CD4-positive, alpha-beta T cell (primary cell): ENCODE measurements around the gene SARS2. TPM values are rescaled to one million over a fixed set of nuclear protein-coding genes. Genes with fewer than 3 reads are reported as not detected.

Source experiments
- ATAC-seq: fragments of 200-7000 bp; cut with Tn5 transposase; one replicate; pipeline ENCODE4 v1.10.0; 2022; ENCODE audit warnings: mild to moderate bottlenecking; ENCODE audit not compliant: poor library complexity
- CTCF ChIA-PET: fragments of 350-600 bp; sonication (Branson Sonifier 250); formaldehyde crosslinking; loops from one replicate; lab custom pipeline; 2021; ENCODE audit warnings: antibody characterized with exemption, inconsistent platforms; lab: Charles Lee
- POLR2A ChIA-PET: fragments of 350-600 bp; sonication (Branson Sonifier 250); formaldehyde crosslinking; loops from one replicate; lab custom pipeline; 2021; ENCODE audit warnings: antibody characterized with exemption, inconsistent platforms; lab: Charles Lee
- DNase-seq, 14 experiments: peaks; one replicate each; pipeline ENCODE4 v3.0.0-alpha.2; 2013 to 2020; ENCODE audit warnings: mixed read lengths in 2 of 14
- H3K27ac ChIP-seq, 2 donors: one replicate each; pipeline versions ENCODE4 v1.5.1 to v1.7.0; 2013; ENCODE audit warnings: low read length in 2 of 2, low read depth in 1 of 2, mild to moderate bottlenecking in 1 of 2
- H3K27me3 ChIP-seq, 2 experiments: 1 replicate in 1 of 2; 2 replicates in 1 of 2; pipeline versions ENCODE4 v1.6.1 to v1.7.0; 2013; ENCODE audit warnings: low read length in 2 of 2, control low read depth in 1 of 2, mild to moderate bottlenecking in 1 of 2, moderate library complexity in 1 of 2; ENCODE audit not compliant: insufficient read depth in 2 of 2, control insufficient read depth in 1 of 2
- H3K36me3 ChIP-seq: one replicate; pipeline ENCODE4 v1.6.1; 2013; ENCODE audit warnings: low read length, control low read depth; ENCODE audit not compliant: insufficient read depth
- H3K4me1 ChIP-seq: one replicate; pipeline ENCODE4 v1.6.1; 2013; ENCODE audit warnings: low read length, control low read depth; ENCODE audit not compliant: insufficient read depth
- H3K4me3 ChIP-seq: one replicate; pipeline ENCODE4 v1.5.1; 2013; ENCODE audit warnings: mild to moderate bottlenecking, low read length, moderate library complexity
- H3K9me3 ChIP-seq, 2 experiments: 1 replicate in 1 of 2; 2 replicates in 1 of 2; pipeline versions ENCODE4 v1.6.1 to v1.7.0; 2013; ENCODE audit warnings: low read length in 2 of 2, mild to moderate bottlenecking in 2 of 2, control low read depth in 1 of 2, moderate library complexity in 1 of 2; ENCODE audit not compliant: control insufficient read depth in 1 of 2, insufficient read depth in 1 of 2
- H3K27ac Mint-ChIP-seq: one replicate; pipeline ENCODE4 v1.8.0; 2020; ENCODE audit warnings: mixed read lengths
- H3K27me3 Mint-ChIP-seq: one replicate; pipeline ENCODE4 v1.8.0; 2021; ENCODE audit warnings: mixed read lengths
- H3K36me3 Mint-ChIP-seq: one replicate; pipeline ENCODE4 v1.8.0; 2021; ENCODE audit warnings: low read depth, mixed read lengths
- H3K4me1 Mint-ChIP-seq: one replicate; pipeline ENCODE4 v1.8.0; 2021; ENCODE audit warnings: low read depth, mixed read lengths
- H3K4me3 Mint-ChIP-seq: one replicate; pipeline ENCODE4 v1.8.0; 2020; ENCODE audit warnings: mild to moderate bottlenecking, mixed read lengths
- H3K9me3 Mint-ChIP-seq: one replicate; pipeline ENCODE4 v1.8.0; 2020; ENCODE audit warnings: mixed read lengths
- CTCF ChIP-seq: fragments of 200-600 bp; IDR thresholded peaks from one replicate; pipeline ENCODE4 v1.8.0; 2022; ENCODE audit warnings: antibody characterized with exemption, mild to moderate bottlenecking
- intact Hi-C, 2 experiments: fragments of 100-400 bp; cut with DNase I in 1 of 2; cut with micrococcal nuclease in 1 of 2; formaldehyde crosslinking; loops; one replicate each; pipeline versions ENCODE4 v1.15.1 to v1.9.0; 2023 to 2025; cut with DNase I, micrococcal nuclease
- total RNA-seq, 174 experiments: library from RNA in 2 of 174; stranded (reverse) in 2 of 174; gene quantifications; one replicate each; pipeline ENCODE4 v1.2.3 and lab custom pipeline; 2021 to 2026

Gene SARS2
- total RNA-seq, 2 experiments from 2014 or later: 18.7 to 22.8 TPM

GRCh38 chr19:38945562-38946228 is 15.1 kb upstream of the SARS2 start:
- peak in 1 of 14 experiments; percentile 40 for DNase-seq
- Histone ChIP-seq H3K4me3 (no peak overlapping the region), H3K9me3 (no peaks in the 10 kb centered on the region), H3K27me3 (peaks cover 0 to 3% of the 10 kb centered on the region in 2 experiments), H3K4me1 (peaks cover 23% of the 10 kb centered on the region), H3K36me3 (no peaks in the 10 kb centered on the region), H3K27ac (no peak overlapping the region)
- no peak overlapping the region for H3K27ac Mint-ChIP-seq
- no peak overlapping the region for H3K4me3 Mint-ChIP-seq
- ATAC-seq: no peak
- no peaks in the 10 kb centered on the region for H3K36me3 Mint-ChIP-seq
- CTCF ChIA-PET: no interaction called here
- TF ChIP-seq CTCF: no peak
- intact Hi-C loops: no loop called here
- H3K9me3 Mint-ChIP-seq: no peaks in the 10 kb centered on the region
- peaks cover 25% of the 10 kb centered on the region for H3K4me1 Mint-ChIP-seq
- no peaks in the 10 kb centered on the region for H3K27me3 Mint-ChIP-seq
- POLR2A ChIA-PET: no interaction called here

GRCh38 chr19:38944981-38945506 is 14.5 kb upstream of the SARS2 start:
- Mint-ChIP-seq H3K27ac (no peak overlapping the region), H3K36me3 (no peaks in the 10 kb centered on the region), H3K27me3 (no peaks in the 10 kb centered on the region), H3K4me1 (peaks cover 32% of the 10 kb centered on the region), H3K4me3 (no peak overlapping the region), H3K9me3 (no peaks in the 10 kb centered on the region)
- ATAC-seq (no peak), DNase-seq (peak in 1 of 14 experiments; percentile 45)
- Histone ChIP-seq H3K36me3 (no peaks in the 10 kb centered on the region), H3K27ac (no peak overlapping the region), H3K27me3 (no peaks in the 10 kb centered on the region), H3K9me3 (no peaks in the 10 kb centered on the region), H3K4me1 (peaks cover 18% of the 10 kb centered on the region), H3K4me3 (no peak overlapping the region)
- CTCF ChIA-PET: no interaction called here
- intact Hi-C loops: no loop called here
- POLR2A ChIA-PET: no interaction called here
- TF ChIP-seq CTCF: no peak

GRCh38 chr19:38942471-38943181 is 12.1 kb upstream of the SARS2 start:
- ATAC-seq (no peak), DNase-seq (no peak)
- H3K4me3 ChIP-seq: no peak overlapping the region
- Mint-ChIP-seq H3K27me3 (no peaks in the 10 kb centered on the region), H3K9me3 (no peaks in the 10 kb centered on the region), H3K27ac (no peak overlapping the region), H3K4me3 (no peak overlapping the region), H3K36me3 (no peaks in the 10 kb centered on the region), H3K4me1 (peaks cover 27% of the 10 kb centered on the region)
- ChIA-PET POLR2A (no interaction called here), CTCF (no interaction called here)
- H3K36me3 ChIP-seq: no peaks in the 10 kb centered on the region
- peaks cover 10% of the 10 kb centered on the region for H3K4me1 ChIP-seq
- no peak for TF ChIP-seq CTCF
- intact Hi-C loops: no loop called here
- H3K27ac ChIP-seq: no peak overlapping the region
- H3K27me3 ChIP-seq: no peaks in the 10 kb centered on the region
- H3K9me3 ChIP-seq: no peaks in the 10 kb centered on the region
